Astrocyte of the cerebellum (primary cell): Measurements from ENCODE around the gene TXNRD1.
"Not testable (repeated sequence)": the region's sequence is repeated elsewhere in the genome, so short reads cannot be mapped to it uniquely, and the experiment has no call there.

Source experiments
- DNase-seq: peaks from one replicate; pipeline ENCODE4 v3.0.0-alpha.2; 2011; ENCODE audit warnings: low read depth
- H3K4me3 ChIP-seq: 2 replicates; pipeline ENCODE4 v1.5.1; 2011; ENCODE audit warnings: mild to moderate bottlenecking, low read depth, low read length, moderate library complexity
- in situ Hi-C: cut with HindIII; loops from 2 replicates; pipeline ENCODE4 v1.10.0; 2017; ENCODE audit warnings: low sequenced_read_pairs
- TF ChIP-seq, protein P1 (sequence below): IDR thresholded peaks from 2 replicates; pipeline ENCODE4 v1.5.1; 2012; ENCODE audit warnings: low read length, low read depth, moderate library complexity, mild to moderate bottlenecking; ENCODE audit errors: missing control alignments

Gene TXNRD1

DNA sequence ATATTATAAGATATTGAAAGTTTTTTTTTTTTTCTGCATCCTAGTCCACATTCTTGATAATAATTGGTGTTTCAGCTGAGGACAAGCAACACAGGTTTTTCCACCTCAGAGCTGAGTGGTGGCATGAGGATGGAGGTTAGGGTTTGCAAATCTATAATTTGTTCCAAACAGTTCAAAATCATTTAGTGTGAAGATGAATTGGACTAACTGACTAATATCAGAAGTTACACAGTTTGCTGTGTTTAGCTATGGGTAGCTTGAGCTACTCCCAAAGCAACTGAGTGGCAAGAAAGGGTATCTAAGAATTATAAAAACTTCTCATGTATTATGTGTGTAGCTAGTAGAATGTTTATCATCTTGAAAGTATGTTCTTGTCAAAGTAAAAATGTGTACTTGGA is 105.0 kb downstream of the TXNRD1 start:
- DNase-seq = no peak
- no peak overlapping the region for H3K4me3 ChIP-seq
- in situ Hi-C loops = no loop called here
- TF ChIP-seq, protein P1, sequence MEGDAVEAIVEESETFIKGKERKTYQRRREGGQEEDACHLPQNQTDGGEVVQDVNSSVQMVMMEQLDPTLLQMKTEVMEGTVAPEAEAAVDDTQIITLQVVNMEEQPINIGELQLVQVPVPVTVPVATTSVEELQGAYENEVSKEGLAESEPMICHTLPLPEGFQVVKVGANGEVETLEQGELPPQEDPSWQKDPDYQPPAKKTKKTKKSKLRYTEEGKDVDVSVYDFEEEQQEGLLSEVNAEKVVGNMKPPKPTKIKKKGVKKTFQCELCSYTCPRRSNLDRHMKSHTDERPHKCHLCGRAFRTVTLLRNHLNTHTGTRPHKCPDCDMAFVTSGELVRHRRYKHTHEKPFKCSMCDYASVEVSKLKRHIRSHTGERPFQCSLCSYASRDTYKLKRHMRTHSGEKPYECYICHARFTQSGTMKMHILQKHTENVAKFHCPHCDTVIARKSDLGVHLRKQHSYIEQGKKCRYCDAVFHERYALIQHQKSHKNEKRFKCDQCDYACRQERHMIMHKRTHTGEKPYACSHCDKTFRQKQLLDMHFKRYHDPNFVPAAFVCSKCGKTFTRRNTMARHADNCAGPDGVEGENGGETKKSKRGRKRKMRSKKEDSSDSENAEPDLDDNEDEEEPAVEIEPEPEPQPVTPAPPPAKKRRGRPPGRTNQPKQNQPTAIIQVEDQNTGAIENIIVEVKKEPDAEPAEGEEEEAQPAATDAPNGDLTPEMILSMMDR = no peak

DNA sequence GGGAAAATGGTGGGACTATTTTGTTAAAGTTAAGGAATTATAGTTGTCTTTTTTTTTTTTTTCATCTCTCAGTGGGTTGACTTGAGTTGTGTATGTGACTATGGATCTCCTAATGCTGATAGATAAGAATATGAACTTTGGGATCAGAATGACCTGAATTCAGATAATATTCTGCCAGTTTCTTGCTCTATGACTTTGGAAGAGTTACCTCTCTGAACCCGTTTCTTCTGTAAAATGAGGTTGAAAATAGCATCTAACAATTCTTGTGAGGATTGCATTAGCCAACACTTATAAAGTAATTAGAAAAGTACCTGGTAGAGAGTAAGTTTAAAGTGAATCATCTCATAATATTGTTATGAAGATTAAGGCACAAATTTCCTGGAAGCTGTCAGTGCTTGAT is 106.4 kb downstream of the TXNRD1 start:
- TF ChIP-seq, protein P1 = no peak
- no peak overlapping the region for H3K4me3 ChIP-seq
- in situ Hi-C loops = no loop called here
- DNase-seq = no peak

DNA sequence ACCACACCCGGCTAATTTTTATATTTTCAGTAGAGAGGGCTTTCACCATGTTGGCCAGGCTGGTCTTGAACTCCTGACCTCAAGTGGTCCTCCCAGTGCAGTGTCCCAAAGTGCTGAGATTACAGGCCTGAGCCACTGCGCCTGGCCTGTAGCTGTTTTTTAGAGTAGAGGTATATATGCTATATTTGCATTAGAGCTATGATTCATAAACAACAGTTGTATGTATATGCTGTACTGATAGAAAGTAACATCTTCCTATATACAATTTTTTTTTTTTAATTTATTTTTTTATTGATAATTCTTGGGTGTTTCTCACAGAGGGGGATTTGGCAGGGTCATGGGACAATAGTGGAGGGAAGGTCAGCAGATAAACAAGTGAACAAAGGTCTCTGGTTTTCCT is 107.0 kb downstream of the TXNRD1 start:
- in situ Hi-C loops, DNase-seq, H3K4me3 ChIP-seq: not testable (repeated sequence)

DNA sequence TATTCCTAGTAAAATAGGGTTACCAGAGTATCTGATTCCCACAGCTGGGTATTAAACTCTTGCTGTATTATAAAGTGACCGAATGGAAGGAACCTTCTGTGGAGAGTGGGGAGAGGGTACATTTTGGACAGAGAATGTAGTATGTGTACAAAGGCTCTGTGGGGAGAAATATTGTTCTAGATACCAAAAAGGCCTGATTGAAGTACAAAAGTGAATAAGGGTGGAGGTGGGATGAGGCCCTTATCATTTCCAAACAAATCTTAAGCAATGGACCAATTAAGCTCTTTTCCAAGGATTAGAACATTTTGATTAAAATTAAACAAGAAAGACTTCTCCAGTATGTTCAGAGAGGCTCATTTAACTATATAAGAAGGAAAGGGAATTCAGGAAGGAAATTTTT is 108.3 kb downstream of the TXNRD1 start:
- H3K4me3 ChIP-seq = no peak overlapping the region
- TF ChIP-seq, protein P1 = no peak
- in situ Hi-C loops = no loop called here
- DNase-seq = no peak

DNA sequence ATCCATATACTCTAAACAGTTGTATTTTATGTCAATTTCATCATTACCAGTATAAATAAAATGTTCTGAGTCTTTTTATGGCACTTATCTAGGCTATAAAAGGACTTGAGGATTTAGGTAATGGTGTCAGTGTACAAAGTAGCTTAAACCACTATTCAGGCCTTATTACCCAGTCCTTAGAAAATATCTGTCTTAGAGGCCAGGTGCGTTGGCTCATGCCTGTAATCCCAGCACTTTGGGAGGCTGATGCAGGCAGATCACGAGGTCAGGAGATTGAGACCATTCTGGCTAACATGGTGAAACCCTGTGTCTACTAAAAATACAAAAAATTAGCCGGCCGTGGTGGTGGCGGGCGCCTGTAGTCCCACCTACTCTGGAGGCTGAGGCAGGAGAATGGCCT is 112.7 kb downstream of the TXNRD1 start:
- DNase-seq, H3K4me3 ChIP-seq, in situ Hi-C loops: not testable (repeated sequence)

DNA sequence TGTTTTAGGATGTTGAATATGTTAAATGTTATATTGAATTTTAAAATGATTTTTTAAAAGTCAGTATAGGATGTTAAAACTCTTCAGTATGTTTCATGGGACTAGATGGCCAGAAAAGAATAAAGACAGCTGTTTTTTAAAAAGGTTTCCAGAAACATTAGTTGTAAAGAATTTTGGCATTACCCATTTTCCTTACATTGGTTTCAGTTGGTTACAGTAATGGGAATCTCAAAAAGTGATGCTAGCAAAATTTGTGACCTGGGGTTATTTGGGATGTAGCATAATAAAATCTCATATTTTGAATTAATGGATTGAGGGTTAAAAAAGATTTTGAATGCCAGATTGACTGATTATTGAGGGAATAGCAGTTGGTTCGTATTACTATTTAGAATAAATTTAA is 113.2 kb downstream of the TXNRD1 start:
- in situ Hi-C loops = no loop called here
- H3K4me3 ChIP-seq = no peak overlapping the region
- DNase-seq = no peak
- TF ChIP-seq, protein P1 = no peak

DNA sequence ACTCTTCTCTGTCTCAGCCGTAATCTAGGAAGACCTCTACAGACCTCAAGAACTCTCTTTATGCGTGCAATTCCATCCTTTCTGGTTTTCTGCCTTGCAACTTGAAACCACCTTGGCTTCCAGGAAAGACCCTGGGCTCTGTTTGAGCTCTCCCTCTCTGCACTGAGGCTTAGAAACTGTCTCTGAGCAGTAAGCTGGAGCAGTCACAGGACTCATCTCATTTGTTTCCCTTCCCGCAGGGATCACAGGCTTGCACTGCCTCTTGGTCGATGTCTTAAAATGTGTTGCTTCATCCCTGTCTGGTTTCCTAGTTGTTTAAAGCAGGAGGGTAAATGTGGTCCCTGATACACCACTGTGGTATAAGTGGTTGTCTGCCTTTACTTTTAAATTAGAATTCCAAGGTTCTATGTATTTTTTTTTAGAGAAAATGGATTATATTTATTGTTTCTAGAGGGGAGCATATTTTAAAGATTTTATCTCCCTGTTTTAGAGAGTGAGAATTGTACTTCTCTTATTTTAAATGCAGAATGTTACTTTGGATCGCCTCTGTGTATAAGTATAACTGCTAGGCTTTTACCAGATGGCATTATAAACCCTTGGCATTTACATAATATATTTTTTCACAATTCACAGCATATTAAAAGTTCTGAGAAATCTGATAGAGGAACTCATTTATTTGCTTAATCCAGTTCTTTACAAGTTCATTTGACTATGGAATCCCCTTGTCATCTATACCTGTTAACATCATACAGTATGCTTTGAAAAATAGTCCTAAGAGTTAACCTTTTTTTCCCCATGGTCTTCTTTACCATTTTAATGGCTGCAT is 114.3 kb downstream of the TXNRD1 start:
- H3K4me3 ChIP-seq = no peak overlapping the region
- TF ChIP-seq, protein P1 = no peak
- in situ Hi-C loops = no loop called here
- DNase-seq = no peak
